HG02610 (cell line): Measurements from ENCODE around the gene CDHR3.

ENCODE experiments used
- ATAC-seq: cut with Tn5 transposase; IDR thresholded peaks from one replicate; pipeline ENCODE4 v1.9.1; 2021; ENCODE audit warnings: mild to moderate bottlenecking, moderate library complexity; ENCODE audit not compliant: unreplicated experiment

CDHR3 gene

GRCh38 chr7:106023369-106024322 lies 60.6 kb downstream of the CDHR3 start:
- no peak for ATAC-seq

GRCh38 chr7:106026101-106026500 lies 63.0 kb downstream of the CDHR3 start:
- ATAC-seq, result no peak

- no peak for ATAC-seq
Measured at GRCh38 chr7:106029451-106029850, 66.4 kb downstream of the CDHR3 start.

- no peak for ATAC-seq
Measured at GRCh38 chr7:106029941-106030340, 66.9 kb downstream of the CDHR3 start.

GRCh38 chr7:106031300-106032035 lies 68.4 kb downstream of the CDHR3 start:
- no peak for ATAC-seq

- no peak for ATAC-seq
Measured at GRCh38 chr7:106032295-106032694, 69.2 kb downstream of the CDHR3 start.

- no peak for ATAC-seq
Measured at GRCh38 chr7:106033735-106034134, 70.7 kb downstream of the CDHR3 start.

- no peak for ATAC-seq
Measured at GRCh38 chr7:106034383-106034782, 71.3 kb downstream of the CDHR3 start.

GRCh38 chr7:106035568-106035967 lies 72.5 kb downstream of the CDHR3 start:
- ATAC-seq, result no peak

- ATAC-seq, result no peak
Measured at GRCh38 chr7:106036004-106036403, 72.9 kb downstream of the CDHR3 start.

- ATAC-seq, result no peak
Measured at GRCh38 chr7:106037489-106038176, 74.6 kb downstream of the CDHR3 start.

- ATAC-seq, result no peak
Measured at GRCh38 chr7:106038289-106038688, 75.2 kb downstream of the CDHR3 start.

GRCh38 chr7:106038916-106039315 lies 75.9 kb downstream of the CDHR3 start:
- ATAC-seq, result no peak

GRCh38 chr7:106039486-106040060 lies 76.5 kb downstream of the CDHR3 start:
- no peak for ATAC-seq

GRCh38 chr7:106041140-106041717 lies 78.2 kb downstream of the CDHR3 start:
- no peak for ATAC-seq

GRCh38 chr7:106042196-106042611 lies 79.1 kb downstream of the CDHR3 start:
- ATAC-seq, result no peak

- ATAC-seq, result no peak
Measured at GRCh38 chr7:106045139-106045538, 82.1 kb downstream of the CDHR3 start.

- ATAC-seq, result no peak
Measured at GRCh38 chr7:106045586-106045985, 82.5 kb downstream of the CDHR3 start.

GRCh38 chr7:106047184-106047583 lies 84.1 kb downstream of the CDHR3 start:
- no peak for ATAC-seq

- ATAC-seq, result no peak
Measured at GRCh38 chr7:106047818-106048705, 85.0 kb downstream of the CDHR3 start.
